GM19239 (cell line): ENCODE results near the gene DDX23.

ENCODE experiments used
- DNase-seq: peaks from one replicate; pipeline ENCODE4 v3.0.0; 2011; ENCODE audit warnings: low spot score; ENCODE audit not compliant: insufficient read length
- FAIRE-seq: peaks from 2 replicates; lab custom pipeline; 2011; peaks lifted over from hg19 to GRCh38; lab: Jason Lieb, UNC

Gene DDX23

DNA sequence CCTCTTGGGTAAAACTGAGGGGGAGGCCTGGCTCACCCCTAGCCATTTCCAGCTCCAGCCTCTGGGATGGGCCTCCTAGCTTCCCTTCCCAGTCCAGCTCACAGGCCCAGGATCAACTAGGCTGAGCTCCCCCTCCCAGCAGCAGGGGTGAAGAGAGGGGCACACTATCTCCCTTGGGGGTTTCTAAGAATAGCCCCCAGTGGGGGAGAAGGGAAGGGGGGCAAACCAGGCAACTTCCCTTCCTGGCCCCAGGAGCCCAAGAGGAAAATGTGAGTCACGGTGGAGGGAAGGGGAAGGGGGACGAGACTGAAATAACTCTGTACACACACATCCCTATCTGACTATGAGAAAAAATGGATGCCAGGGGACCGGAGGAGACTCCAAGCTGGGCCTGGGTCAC is 72.1 kb downstream of the DDX23 start:
- no peak for FAIRE-seq
- DNase-seq: no peak
